NCI-H2107 treated with DMSO at 0.1 percent for 48 hours (cell line): ENCODE results near the gene FURIN.
A peak's percentile ranks its signal among the peaks of the same experiment; 100 is the strongest.
"Not testable (repeated sequence)": the region's sequence is repeated elsewhere in the genome, so short reads cannot be mapped to it uniquely, and the experiment has no call there.

Source experiments
- DNase-seq: peaks from one replicate; lab custom pipeline; 2025; ENCODE audit not compliant: unreplicated experiment; lab: John Stamatoyannopoulos, UW

The FURIN gene

DNA sequence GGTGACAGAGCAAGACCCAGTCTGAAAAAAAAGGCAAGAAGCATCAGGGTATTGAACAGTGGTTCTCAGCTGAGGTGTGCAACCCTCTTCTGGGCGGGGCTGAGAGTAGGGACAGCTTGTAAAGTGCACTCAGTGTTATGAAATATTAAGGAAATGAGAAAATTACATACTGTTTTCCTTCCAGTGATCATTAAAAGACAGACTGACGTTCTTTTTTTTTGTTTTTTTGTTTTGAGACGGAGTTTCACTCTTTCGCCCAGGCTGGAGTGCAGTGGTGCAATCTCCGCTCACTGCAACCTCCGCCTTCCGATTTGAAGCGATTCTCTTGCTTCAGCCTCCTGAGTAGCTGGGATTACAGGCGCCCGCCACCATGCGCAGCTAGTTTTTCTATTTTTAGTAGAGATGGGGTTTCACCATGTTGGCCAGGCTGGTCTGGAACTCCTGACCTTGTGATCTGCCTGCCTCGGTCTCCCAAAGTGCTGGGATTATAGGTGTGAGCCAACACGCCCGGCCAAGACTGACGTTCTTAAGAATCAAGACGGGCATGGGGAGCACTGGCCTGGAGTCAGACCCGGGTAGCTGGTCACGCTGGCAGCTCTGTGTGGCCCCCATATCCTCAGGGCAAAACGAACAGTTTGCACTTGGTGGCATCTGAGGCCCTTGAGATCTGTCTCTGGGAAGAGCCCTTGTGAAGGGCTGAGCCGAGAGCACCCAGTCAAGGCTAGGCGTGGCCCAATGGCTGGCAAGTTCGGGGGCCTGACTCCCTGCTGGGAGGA lies 46.1 kb downstream of the FURIN start:
- DNase-seq: no peak

DNA sequence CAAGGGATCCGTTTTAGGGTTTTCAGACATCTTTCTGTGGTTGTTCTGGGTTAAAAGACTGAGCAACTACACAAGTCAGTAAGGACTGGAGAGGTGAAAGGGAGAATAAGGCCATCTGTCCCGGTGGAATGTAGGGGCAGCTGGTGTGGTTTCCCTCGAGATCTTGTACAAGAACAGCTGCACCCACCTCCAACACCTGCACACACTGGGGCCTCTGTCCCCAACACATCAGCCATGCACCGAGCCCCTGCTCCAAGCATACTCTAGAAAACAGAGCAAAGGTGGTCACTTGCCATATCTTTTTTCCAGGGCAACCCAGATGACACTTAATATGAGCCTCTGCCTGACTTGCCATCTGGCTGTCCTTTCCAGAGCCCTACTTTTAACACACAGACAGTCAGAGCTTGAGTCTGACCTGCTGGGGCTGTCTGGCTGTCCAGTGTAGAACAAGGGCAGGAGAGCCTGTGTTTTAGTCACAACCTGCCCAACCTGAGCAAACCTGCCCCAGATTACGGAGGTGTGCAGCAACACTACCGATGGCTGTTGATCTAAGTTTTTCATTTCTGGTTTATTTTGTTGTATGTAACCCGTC lies 46.9 kb downstream of the FURIN start:
- DNase-seq: no peak

DNA sequence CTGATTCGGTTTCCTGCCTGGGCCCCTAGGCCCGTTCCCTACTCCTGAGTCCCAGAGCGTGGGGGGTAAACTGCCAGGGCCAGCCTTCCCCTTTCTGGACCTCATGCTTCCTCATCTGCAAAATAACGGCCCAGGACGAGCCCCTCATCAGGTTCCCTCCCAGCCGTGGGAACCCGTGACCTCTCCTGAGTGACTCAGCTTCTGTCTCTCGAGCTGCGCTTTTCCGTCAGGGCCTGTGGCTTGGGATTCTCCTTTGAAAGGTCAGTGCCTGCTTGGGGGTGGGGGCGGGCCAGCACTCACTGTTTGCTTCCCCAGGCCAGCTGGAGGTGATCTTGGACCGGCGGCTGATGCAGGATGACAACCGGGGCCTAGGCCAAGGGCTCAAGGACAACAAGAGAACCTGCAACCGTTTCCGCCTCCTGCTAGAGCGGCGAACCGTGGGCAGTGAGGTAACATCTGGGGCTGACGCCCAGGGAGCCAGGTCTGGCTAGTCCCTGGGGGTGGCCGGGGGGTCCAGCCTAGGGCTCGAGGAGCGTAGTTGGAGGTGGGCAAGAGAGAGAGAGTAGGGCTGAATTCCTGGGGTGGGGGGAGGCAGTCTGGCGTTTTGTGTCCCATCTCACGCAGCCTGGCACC lies 47.5 kb downstream of the FURIN start:
- no peak for DNase-seq

DNA sequence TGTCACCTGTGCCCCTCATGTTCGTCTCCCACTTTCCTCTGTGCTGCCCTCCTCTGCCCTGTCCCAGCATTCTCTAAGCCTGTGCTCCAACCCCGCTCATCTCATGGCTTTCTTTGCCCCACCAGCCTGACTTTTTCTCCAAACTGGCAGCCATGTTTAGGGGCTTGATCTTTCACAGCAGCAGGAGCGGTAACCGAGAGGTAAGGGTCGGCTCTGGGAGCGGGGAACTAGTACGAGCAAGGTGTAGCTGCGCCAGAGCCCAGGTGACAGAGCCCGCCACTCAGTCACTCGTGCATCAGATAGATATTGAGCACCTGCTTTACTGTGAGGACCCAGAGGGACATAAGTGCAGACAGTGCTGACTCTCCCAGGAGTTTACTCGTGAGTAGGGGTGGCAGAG lies 48.1 kb downstream of the FURIN start:
- DNase-seq: no peak

DNA sequence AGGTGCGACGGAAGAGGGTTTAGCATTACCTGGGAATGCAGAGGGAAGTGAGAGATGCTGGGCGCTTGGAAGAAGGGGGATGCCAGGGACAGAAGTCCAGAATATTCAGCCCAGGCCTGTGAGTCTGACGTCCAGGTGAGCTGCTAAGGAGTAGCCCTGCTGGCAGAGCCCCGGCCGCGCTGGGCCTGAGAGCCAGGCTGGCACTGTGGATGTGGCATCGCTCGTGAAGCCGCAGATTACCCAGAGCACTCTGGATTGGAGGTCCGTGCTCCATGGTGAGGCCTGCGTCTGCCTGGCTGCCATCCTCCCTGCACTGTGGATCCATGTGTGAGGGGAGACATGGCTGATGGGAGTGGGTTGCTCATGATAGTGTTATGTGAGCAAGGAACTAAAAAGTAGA lies 49.2 kb downstream of the FURIN start:
- DNase-seq: no peak

DNA sequence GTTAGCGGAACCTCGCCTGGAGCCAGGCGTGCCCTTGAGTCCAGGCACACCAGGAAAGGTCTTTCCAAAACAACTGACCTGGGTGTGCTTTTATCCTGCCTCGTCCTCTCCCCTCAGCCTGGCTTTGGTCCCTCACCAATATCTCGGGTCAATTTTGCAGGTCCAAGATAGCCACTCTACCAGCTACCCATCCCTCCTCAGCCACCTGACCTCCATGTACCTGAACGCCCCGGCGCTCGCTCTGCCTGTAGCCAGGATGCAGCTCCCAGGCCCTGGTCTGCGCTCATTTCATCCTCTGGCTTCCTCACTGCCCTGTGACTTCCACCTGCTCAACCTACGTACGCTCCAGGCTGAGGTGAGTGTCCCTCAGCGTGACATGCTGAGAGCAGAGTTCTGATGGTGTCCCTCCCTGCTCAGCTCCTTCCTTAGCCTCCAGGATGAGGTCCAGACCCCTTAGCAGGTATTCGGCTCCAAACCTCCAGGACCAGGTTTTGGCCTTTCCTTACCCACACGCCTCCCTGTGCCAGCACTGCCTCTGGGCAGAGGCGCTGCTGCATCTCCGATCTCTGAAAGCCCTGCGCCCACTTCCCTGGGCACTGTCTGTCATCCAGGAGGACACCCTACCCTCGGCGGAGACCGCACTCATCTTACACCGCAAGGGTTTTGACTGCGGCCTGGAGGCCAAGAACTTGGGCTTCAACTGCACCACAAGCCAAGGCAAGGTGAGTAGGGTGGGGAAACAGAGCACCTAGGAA lies 49.8 kb downstream of the FURIN start:
- DNase-seq: no peak

DNA sequence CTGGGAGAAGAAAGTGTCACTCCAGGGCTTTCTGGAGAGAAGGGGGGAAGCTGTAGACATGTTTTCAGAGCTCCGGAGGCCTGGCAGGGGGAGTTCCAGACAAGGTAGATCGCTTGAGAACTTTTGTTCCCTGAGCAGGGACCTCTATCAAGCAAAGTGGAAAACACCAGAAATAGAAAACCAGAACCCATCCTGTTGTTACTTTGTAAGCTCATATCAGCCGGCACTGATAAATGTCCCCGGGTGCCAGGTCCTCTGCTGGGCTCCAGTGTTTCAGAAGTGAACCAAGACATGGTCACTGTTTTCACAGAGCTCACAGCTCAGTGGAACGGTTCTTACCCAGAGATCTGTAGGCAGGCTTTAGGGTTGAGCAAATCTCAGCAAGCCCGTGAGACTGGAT lies 50.4 kb downstream of the FURIN start:
- DNase-seq: no peak

DNA sequence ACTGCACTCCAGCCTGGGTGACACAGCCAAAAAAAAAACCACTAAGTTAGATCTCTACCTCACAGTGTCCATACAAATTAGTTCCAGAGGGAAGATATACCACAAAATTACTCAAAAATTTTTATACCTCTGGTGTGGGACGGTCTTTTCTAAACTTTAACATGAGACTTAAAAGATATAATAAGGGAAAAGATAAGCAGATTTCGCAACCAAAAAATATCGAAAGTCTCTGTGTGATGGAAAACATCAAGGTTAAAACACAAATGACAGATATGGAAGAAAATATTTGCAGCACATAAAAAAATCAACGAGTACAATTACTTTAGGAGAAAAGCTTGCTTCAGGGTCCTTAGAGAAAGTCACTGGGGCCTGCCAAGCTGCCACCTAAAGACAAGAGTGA lies 53.5 kb downstream of the FURIN start:
- no peak for DNase-seq

DNA sequence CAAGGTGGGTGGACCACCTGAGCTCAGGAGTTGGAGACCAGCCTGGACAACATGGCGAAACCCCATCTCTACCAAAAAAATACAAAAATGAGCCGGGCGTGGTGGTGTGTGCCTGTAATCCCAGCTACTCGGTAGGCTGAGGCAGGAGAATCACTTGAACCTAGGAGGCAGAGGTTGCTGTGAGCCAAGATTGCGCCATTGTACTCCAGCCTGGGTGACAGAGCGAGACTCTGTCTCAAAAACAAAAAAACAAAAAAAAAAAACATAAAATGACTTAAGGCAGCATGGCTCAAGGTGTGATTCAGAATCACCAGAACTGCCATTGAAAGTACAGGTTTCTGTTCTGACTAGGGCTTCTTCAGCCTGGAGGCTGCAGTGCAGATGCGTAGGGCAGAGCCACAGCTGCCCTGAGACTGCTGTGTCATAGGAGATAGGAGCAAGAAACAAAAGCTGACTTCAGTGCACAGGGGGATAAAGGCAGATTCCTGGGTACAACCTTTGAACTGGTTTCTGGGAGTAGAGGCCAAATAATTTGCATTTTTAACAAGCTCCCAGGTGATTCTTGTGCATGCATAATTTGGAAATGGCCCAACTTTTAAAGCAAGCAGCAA lies 54.4 kb downstream of the FURIN start:
- DNase-seq: not testable (repeated sequence)

DNA sequence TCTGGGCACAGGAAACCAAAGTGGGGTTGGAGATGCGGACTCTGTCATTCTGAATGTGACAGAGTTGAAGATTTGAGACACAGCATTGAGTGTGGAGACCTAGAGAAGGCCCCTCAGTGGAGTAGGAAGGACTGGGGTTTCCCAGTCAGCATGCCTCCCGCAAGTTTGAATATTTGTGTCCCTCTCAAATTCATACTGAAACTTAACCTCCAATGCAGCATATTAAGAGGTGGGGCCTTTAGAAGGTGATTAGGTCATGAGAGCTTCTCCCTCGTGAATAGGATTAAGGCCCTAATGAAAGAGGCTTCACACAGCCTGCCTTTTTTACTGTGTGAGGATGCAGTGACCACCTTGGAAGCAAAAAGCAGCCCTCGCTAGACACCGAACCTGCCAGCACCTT lies 56.0 kb downstream of the FURIN start:
- no peak for DNase-seq

DNA sequence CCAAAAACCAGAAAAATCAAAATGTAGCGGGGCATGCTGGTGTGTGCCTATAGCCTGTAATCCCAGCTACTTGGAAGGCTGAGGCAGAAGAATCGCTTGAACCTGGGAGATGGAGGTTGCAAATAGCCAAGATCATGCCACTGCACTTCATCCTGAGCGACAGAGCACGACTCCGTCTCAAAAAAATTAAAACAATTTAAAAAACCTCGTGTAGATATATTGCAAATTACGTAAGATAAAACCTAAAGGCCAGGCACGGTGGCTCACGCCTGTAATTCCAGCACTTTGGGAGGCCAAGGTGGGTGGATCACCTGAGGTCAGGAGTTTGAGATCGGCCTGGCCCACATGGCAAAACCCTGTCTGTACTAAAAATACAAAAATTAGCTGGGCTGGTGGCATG lies 58.4 kb downstream of the FURIN start:
- not testable (repeated sequence) for DNase-seq

DNA sequence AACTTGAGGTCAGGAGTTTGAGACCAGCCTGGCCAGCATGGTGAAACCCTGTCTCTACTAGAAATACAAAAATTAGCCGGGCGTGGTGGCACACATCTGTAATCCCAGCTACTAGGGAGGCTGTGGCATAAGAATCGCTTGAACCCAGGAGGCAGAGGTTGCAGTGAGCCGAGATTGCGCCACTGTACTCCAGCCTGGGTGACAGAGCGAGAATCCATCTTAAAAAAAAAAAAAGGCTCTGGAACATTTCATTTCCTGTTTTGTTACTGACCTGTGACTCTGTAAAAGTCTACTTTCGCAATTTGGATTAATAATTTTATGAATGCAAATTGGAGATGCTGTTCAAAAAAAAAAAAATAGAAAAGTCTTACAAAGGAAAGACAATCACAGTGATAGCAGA lies 59.7 kb downstream of the FURIN start:
- not testable (repeated sequence) for DNase-seq

DNA sequence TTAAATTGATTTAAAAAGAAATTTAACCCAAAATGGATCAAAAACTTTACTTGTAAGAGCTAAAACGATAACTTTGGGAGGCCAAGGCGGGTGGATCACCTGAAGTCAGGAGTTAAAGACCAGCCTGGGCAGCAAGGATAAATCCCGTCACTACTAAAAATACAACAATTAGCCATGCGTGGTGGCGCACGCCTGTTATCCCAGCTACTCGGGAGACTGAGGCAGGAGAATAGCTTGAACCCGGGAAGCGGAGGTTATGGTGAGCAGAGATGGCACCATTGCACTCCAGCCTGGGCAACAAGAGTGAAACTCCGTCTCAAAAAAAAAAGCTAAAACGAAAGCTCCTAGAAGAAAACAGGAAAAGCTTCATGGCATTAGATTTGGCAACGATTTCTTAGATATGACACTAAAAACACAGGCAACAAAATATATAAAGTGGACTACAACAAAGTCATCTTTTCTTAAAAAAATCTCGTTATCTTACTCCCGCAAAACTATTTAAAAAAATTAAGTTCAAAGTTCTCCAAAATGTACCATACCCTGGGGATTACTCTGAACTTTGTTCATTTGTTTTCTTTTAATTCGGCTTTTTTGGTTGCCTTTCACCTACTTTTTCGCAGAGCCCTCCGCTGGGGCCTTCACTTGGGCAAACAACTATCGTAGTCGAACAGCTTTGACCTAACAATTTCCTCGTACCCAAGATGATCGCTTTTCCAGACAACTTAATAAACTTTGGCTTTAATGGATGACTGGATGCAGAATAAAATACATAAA lies 61.0 kb downstream of the FURIN start:
- DNase-seq: no peak

DNA sequence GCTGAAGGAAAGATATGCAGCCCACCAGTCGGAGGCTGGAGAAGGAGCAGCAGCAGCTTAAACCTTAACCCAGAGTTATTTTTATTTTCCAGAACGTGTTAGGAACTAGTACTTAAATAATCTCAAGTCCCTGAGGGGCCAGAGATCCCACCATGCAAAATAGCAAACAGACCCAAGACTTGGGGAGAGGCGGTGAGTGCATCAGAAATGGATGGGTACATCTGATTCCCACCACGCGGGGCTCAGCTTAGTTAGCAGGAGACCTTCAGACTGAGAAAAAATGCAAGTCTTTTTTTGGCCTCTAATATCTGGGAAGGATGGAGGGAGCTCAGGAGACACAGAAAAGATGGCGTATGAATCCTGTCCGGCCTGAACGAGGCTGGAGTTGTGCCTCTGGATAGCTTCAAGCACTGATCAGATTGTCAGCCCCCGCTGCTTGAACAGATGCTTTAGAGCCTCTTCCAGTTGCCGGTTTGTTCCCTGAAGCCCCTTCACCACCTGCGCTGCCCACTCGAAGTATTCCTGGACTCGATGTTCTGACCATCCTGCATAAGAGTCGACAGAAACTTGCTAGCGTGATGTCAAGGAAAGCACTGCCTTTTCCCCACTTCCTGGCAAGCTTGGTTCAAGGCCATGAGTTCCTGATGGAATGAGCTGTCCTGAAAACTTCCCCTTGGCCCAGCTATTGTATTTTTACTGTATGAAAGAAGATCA lies 62.6 kb downstream of the FURIN start:
- DNase-seq: no peak

DNA sequence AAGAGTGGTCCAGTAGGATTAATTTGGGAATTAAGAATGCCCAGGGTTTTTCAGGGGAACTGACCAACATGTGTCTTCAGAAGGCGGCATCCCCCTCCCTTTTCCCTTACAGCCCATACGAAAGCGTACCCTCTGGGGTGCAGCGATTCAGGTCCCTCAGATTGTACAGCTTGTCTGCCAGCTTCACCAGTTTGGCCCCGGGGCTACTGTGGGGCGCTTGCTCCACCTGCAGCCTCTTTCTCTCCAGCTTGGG lies 63.1 kb downstream of the FURIN start:
- DNase-seq: no peak

DNA sequence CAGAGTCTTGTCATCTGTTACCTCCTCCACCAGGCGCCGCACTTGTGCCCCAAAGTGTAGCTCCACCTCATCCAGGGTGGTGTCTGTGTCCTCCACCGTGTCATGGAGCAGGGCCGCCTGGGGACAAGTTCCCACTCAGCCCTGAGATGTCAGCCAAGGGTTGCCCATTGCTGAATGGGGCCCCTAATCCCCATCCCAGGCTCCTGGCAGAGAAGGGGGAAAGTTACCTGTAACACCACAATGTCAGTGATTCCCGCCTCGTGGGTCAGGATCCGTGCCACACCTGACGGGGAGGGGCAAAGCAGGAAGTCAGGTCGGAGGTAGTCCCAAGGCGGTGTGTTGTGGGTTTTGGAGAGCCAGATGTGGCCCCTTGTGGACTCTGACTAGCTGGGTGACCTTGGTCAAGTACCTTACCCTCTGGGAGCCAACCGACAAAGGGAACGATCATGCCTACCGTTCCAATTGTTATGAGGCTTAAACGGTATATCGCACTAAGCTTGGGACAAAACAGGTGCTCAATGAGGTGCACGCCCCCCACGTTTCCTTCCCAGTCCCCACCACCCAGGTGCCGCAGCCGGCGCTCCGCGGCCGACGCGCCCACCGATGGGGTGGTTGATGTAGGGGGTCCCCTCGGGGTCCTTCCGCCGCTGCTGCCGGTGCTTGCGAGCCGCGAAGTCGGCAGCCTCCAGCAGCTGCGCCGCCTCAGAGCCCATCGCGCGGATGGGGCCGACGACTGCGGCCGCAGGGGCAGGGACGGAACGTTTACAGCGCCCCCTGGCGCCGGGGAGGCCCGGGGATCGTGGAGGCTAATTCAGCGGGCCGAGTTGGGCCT lies 63.7 kb downstream of the FURIN start, which contains the start of gene HDDC3:
Gene HDDC3, minus strand, starts transcription at position 722 of the 832 bp plus-strand sequence. Its CDS starts 9 bp downstream, at position 713.
- peak; percentile 69 for DNase-seq

DNA sequence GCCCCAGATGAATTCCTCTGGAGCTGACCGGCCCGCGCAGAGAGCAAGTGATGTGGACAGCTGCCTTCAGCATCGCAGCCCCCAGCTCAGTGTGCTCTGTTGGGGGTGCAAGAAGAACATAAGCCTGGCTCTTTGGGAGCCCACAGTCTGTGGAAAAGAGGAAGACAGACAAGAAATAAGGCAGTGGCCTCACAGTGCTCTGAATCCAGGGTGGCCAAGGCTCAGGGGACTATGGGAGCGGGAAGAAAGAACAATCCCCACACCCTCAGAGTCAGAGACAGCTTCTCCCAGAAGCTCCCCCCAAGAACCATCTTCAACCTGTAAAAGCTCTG lies 64.2 kb downstream of the FURIN start:
- no peak for DNase-seq
